GM19438 (cell line): Measurements from ENCODE around the gene ZMPSTE24.
A peak's percentile ranks its signal among the peaks of the same experiment; 100 is the strongest.
"Not testable (repeated sequence)": the region's sequence is repeated elsewhere in the genome, so short reads cannot be mapped to it uniquely, and the experiment has no call there.

Experiments used
- ATAC-seq: cut with Tn5 transposase; IDR thresholded peaks from one replicate; pipeline ENCODE4 v1.9.1; 2021; ENCODE audit warnings: low read depth; ENCODE audit not compliant: unreplicated experiment

The ZMPSTE24 gene

DNA sequence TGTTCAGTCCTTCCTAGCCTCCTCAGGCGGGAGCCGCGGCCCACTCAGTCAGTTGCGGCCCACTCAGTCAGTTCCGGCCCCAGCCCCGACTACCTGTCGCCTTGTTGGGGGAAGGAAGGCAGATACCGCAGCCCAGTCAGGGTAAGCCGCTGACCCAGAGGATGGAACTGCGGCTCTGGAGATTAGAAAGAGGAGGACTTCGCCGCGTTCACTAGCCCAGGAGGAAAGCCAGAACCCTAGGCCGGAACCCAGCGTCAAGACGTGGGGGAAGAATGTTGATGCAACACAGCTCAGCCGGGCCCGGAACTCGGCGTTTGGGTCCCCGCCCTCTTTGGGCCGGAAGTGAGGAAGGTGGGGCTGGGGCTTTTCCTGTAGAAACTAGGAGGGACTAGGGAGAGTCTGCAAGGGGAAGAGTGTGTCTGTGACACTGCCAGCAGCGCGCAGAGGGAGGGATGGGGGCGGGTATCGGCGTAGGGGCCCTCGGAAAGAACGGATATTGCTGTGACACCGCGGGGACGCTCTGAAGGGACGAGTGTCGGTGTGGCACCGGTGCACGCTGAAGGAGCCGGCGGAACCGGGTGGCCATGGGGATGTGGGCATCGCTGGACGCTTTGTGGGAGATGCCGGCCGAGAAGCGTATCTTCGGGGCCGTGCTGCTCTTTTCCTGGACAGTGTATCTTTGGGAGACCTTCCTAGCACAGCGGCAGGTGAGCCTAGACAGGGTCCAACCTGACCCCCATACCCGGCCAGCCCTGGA, at the start of gene ZMPSTE24:
TSS of gene ZMPSTE24 (plus strand) at position 549 of the 757 bp plus-strand sequence. CDS start at position 585, 36 bp downstream.
- ATAC-seq, result peak; percentile 89

DNA sequence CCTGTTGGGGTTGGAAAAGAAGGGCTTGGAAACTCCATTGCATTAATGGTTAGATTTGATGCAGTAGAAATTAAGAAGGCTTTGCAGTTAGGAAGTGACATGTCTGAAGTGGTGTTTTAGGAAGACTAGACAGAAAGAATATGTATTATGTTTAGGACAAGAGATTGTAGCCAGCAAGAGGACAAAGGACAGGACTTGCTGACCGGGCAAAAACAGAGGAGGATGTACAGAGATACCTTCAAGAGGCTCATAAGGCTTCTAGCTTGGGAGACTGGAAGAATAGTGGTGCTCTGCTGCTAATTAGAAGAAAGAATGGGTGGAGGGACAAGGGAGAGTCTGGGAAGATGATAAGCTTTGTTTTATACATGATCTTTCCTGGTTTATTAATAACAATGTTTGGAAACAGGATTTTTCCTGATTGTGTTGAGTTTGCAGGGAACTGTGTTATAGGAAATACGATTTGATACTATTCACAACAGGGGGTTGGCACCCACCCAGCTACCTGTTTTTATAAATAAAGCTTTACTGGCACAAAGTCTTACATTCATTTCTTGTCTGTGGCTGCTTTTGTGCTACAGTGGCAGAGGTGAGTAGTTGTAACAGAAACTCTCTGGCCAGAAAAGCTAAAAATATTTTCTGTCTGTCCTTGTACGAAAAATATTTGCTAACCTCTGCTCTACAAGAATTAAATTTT, 47.4 kb upstream of the ZMPSTE24 start:
- no peak for ATAC-seq

DNA sequence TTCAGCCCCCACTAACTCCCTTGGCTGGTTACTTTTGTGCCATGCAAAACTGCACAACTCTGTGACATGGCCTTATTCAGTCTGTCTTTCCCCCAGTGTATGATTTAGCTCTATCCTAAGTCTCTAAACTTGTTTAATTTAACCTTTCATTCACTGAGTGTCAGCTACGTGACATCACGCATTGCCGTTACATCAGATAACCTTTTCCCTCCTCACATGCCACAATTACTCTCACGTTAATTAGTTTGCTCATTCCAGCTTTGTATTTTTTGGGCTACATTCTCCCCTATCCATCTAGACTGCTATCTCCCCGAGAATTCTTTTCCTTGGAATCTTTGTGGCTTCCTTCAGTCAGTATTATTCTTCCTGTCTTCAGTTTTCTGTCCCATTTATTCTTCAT, 39.7 kb upstream of the ZMPSTE24 start:
- no peak for ATAC-seq

DNA sequence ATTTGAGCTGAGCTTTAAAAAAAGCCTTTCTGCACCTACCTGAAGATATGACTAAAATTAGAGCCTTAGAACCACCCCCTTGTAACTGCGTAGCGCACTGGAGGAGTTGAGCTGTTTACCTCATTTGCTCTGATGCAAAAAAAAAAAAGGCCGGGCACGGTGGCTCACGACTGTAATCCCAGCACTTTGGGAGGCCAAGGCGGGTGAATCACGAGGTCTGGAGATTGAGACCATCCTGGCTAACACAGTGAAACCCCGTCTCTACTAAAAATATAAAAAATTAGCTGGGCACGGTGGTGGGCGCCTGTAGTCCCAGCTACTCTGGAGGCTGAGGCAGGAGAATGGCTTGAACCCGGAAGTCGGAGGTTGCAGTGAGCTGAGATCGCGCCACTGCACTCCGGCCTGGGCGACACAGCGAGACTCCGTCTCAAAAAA, 36.5 kb upstream of the ZMPSTE24 start:
- not testable (repeated sequence) for ATAC-seq

DNA sequence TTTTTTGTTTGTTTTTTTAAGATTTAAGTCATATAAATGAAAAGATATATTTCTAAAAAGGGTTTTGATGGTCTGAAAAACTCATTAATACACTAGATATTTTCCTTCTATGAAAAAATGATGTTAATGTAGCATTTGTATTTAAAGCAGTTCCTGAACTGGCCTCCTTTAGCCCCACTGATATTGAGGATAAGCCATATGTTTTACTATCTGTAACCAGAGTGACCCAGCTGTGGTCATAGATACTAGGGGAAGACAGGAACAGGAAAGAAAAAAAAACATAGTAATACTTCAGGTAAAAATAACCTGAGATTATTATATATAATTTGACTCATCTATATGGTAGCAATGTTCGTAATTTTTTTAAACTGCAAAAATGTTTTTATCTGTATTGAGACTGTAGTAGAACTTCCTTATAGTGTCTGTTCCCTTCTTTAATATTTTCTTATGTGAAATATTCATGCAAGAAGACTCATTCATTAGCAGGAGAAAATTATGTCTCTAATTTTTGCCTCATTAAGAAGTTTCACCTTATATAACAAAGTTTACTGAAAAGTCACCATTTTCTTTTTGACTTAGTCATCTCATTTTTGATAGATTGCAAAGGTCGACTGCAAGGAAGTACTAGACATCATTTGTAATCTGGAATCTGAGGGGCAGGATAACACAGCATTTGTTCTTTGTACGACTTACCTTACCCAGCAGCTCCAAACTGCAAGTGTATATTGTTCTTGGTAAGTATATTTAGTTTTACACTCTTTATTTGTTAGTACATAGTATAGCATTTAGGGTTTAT, 35.9 kb upstream of the ZMPSTE24 start:
- ATAC-seq, result no peak

DNA sequence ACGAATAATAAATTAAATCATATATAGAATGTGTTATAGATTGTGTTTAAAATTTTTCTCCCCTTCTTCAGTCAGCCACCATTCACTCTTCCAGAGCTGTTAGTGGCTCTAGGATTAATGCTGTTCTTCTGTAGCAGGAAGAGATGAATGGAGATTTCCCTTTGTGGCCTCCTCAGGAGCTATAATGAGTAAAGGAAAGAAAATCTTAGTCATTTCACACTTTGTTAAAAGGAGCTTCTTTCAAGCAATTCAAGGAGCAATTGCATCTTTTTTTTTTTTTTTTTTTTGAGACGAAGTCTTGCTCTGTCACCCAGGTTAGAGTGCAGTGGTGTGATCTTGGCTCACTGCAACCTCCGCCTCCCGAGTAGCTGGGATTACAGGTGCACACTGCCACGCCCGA, 34.0 kb upstream of the ZMPSTE24 start:
- no peak for ATAC-seq

DNA sequence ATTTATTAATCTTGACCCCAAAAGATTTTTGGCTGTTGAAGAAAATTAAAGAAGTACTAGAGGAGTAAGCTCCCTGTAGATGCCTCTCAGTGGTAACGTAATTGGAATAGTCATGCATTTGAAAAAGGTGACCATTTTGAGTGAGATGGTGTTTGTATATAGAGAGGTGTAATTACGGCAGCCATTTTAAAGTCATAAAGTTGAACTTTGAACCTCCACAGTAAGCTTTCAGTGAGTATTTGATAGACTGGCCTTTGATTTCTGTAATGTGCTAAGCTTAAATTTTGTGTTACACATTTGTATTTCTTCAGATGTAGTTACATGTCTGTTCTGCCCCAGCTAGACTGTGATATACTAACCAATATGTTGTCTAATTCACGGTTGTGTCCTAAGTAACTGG, 31.8 kb upstream of the ZMPSTE24 start:
- ATAC-seq, result no peak

DNA sequence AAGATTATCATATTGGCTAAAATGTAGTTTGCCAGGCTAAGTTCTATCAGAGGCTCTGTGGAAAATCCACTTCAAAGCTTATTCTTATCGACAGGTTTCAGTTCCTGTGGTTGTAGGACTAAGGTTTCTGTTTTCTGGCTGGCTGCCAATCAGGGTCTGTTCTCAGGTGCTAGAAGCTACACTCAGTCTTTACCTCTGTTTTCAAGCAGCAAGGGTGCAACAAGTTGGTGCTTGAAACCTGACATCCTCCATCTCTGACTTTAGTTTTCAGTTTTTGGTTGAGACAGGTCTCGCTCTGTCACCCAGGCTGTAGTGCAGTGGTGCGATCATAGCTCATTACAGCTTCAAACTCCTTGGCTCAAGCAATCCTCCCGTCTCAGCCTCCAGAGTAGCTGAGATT, 25.6 kb upstream of the ZMPSTE24 start:
- peak; percentile 94 for ATAC-seq

DNA sequence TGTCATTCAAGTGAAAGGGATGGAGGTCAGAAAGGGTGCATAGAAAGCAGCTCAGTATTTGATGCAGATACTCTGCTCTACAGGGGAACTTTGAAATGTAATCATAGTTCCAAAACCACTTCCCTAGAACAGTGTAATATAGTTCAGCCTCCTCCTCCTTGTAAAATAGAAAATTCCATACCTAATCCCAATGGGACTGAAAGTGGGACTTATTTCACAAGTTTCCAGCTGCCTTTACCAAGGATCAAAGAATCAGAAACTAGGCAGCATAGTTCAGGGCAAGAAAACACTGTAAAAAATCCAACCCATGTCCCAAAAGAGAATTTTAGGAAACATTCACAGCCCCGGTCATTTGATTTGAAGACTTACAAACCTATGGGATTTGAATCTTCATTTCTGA, 18.4 kb upstream of the ZMPSTE24 start:
- no peak for ATAC-seq

DNA sequence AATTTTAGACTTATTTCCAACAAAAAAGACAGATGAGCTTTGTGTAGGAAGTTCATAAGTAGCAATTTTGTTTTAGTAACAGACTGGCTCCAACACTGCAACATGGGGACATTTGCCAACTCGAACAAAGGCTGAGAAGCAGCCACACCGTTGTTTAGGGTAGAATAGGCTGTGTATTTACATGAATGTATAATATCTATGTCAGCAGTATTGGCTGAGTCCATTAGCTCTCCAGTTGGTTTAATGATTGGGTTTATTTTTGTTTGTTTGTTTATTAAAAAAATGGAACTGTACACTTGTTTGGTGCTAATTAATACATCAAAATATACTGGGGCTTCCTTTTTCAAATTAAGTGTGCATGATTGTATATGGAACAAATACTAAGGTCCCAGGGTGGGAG, 17.6 kb upstream of the ZMPSTE24 start:
- ATAC-seq, result no peak

DNA sequence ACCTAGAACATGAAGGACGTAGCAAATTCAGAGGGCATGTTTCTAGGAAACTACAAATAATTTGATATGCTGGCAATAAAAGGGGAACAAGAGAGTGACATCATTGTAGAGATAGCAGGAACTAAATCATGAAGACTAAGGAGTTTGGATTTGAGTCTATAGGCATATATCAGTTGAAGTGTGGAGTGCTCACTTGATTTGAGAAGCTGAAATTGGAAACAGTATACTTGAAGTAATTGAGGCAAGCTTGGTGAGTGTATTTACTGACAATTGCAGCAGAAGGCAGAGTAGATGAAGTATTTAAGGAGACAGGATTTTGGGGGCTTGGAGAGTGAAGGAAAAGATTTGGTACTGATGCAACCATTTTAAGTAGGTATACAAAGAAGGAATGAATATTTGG, 16.7 kb upstream of the ZMPSTE24 start:
- ATAC-seq, result no peak

DNA sequence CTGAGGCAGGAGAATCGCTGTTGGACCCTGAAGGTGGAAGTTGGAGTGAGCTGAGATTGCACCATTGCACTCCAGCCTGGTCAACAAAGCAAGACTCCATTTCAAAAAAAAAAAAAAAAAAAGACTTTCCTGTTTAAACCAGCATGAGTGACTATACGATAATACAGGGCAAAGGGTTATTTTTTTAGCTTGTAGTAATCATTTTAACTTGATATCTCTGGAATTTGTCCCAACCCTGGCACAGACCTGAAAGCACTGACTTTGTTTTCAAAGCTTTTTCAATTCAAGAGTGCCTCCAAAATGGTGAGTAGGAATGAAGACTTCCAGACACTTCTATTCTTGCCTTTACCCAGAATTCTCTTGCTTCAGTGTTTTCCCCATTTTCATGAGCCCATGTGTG, 14.7 kb upstream of the ZMPSTE24 start:
- ATAC-seq, result no peak

DNA sequence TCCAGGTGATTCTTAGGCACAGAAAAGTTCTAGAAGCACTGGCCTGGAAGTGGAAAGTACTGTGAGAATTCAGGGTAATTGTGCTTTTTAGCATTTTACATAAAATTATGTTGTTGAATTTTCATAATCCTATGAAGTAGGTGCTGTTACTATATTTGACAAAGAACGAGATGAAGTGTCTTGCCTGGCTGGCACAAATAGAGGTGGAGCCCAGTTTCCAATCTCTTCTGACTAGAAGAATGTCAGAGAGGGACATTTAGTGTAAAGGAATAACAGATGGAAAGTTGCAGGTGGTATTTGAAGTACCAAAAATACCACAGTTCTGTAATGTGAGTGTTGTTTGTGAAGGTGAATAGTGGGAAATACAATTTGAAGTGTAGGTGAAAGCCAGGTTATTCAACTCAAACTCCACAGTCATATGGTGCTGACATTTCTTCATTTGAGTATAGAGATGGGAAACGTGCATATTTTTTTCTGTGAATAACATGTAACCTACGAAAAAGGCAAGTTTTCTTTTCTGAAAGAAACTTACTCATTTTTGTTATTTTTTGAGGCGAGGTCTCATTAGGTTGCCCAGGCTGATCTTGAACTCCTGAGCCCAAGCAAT, 13.8 kb upstream of the ZMPSTE24 start:
- no peak for ATAC-seq

DNA sequence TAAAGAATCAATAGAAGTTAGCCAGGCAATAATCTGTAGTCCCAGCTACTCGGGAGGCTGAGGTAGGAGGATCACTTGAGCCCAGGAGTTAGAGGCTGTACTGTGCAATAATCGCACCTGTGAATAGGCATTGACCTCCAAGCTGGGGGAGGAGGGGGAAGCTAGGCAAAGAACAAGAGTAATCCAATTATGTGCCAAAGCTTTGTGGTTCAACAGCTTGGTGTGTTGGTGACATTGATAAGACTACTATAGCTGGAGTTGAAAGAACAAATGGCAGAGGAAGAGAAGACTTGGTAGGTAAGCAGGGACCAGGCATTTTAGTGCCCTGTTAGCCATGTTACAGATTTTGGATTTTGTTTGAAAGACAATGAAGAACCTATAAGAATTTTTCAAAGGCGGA, 12.3 kb upstream of the ZMPSTE24 start:
- no peak for ATAC-seq

DNA sequence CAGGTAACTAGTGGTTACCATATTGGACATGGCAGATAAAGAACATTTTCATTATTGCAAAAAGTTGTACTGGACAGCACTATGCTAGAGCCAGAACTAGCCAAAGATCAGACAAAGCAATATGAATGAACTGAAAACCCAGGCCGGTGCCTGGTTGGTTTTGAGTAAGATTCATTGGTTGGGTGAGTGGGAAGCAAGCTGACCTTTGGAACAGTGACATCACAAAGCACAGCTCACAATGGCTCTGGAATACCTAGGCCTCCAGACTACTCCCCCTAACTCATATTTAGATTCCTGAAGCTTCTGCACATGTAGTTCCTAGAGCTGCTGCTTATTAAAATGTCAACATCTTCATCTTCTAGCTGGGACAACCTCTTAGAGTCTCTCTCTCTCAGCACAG, 10.4 kb upstream of the ZMPSTE24 start, which contains the start of gene TMCO2:
TSS of gene TMCO2 (plus strand) at position 283 of the 400 bp plus-strand sequence. CDS start at position 340, 57 bp downstream.
- no peak for ATAC-seq

DNA sequence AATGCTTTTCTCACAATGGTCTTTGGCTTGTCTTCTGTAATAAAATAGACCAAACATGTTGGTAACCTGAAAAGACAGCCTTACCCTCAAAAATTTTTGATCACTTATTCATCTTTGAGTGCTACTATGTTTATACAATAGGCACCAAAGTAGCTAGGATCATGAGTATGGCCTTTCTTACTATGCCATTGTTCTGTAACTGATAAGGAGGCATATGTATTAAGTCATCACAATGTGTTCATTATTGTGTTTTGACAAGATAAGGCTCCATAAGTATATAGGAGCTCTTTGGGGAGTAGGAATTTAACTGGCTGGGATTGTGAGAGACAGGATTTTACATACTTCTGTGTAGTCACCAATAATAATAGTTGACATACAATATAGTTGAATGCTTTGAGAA, 9.6 kb upstream of the ZMPSTE24 start:
- no peak for ATAC-seq

DNA sequence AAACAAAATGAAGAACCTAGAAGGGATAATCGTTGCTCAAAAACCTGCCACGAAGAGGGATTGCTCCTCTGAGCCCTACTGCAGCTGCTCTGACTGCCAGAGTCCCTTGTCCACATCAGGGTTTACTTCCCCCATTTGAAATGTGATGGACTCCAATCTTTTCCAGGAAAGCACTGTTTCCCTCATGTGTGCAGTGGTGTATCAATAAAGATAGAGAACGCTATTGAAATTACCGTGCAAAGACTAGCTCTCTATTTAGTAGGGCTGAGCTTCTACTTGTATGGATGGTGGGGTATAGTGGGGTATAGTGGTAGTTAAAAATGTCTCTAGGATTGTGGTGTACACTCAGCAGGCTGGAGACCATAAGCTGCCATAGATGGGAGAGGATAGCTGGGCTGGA, 6.6 kb upstream of the ZMPSTE24 start:
- ATAC-seq, result no peak

DNA sequence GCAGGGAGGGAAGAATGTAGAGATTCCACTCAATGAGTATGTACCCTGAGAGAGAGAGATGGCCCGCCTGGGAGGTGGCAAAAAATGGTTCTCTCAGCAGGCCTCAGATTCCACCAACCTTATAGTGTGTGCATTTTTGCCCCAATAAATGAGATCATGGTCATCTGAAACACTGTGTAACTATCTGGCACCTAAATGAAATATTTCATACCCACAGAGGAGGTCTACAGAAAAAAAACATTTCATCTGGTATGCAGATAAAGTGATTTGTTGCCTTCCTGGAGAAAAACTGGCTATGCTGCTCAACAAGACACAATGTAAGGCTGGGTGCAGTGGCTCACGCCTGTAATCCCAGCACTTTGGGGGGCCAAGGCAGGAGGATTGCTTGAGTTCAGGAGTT, 5.4 kb upstream of the ZMPSTE24 start:
- ATAC-seq, result no peak

DNA sequence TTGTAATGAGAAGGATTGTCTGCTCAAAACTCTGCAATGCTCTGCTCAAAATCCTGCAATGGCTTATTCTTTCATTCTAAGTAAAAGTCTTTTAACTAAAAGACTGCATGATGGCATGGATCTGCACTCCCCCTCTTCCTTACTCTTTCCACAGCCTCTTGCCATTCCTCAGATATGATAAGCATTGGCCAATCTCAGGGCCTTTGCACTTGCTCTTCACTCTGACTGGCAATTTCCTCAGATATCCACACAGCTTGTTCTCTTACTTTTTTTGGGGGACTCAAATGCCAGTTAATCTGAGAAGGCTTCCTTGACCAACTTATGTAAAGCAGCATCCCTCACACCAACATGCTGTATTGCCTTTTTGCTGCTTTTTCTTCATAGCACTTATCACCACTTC, 2.8 kb upstream of the ZMPSTE24 start:
- no peak for ATAC-seq

DNA sequence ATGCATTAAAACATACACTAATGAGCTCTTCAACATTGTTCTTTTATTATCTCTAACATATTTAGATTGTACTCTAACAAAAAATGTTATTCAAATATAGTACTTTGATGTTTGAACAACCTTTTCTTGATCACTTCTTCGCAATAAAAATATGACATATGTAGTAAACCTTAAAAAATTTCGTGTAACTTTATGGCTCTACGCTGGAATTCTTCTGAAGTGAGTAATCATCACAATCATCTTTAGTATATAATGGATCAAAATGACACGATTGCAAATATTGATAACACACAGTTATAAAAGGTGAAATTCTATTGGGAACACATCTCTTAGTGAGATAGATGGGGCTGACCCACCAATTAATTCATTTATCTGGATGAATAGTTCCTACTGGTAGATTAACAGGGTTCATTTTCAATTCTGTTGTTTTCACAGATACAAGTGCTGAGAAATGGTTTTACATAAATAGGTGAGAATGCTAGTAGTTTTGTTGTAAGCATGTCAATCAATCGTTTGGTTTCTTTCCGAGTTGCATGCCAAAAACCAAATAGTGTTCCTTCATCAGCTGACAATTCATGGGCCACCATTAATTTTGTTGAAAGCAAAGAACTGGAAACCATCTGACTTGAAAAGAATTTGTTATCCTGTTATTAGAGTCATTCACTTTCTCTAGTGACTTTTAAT, 1.5 kb upstream of the ZMPSTE24 start:
- ATAC-seq, result no peak
